ENCODE measurements around the gene STAB1. TPM values are rescaled to one million over a fixed set of nuclear protein-coding genes. Genes with fewer than 3 reads are reported as not detected.

Gene STAB1
- total RNA-seq, 1 donor from 2014 or later, result 0.07 TPM

DNA sequence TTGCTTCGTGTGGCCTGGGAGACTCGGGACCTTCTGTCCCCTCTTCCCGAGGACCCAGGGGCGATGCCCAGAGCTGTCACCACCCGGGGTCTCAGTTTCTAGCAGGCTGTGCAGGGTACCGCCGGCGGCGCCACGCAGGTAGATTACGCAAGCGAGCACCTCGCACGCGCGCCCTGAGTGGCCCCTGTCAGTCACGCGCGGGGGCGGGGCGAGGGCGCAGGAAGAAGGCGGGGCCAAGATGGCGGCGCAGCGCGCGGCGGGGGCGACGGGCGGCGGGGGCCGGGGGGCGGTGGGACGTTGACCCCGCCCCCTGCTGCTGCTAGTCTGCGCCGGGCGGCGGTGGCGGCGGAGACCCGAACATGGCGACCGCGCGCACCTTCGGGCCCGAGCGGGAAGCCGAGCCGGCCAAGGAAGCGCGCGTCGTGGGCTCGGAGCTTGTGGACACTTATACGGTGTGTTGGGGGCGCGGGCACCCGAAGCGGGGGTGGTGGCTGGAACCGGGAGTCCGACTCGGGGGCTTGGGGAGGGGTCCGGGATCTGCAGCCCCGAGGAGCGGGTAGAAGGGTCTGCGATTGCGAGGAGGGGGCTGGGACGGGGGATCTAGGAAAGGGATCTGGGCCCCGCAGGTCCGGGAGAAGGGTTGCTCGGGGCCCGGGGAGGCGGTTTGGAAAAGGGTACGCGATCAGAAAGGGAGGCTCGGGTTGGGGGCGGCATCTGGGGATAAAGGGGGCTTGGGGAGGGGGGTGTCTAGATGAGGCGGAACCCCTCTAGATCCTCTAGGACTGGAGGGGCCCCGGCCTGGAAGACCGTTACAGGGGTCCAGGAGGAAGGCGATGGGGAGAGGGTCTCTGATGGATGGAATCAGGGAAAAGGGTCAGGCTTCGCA lies 39.6 kb upstream of the STAB1 start, which contains the start of gene NISCH:
NISCH (plus strand) TSS at position 322 of the 886 bp plus-strand sequence; CDS start at position 360, 38 bp downstream.
- no peaks in the 10 kb centered on the region for H3K9me3 Mint-ChIP-seq
- peak within 1 kb of the TSS; percentile 89 for H3K27ac Mint-ChIP-seq
- H3K4me1 Mint-ChIP-seq, result peaks cover 28% of the 10 kb centered on the region
- peak; percentile 100 for DNase-seq
- H3K4me3 Mint-ChIP-seq, result peak within 1 kb of the TSS; percentile 99
- intact Hi-C loops (cut with micrococcal nuclease), result loop anchor here (2.0 to 10.0 kb wide), 3 partner anchors 81 to 231 kb away; partner anchors contain the start of genes GNL3, PBRM1, TLR9 and UQCC5
- peaks cover 28% of the 10 kb centered on the region for H3K36me3 Mint-ChIP-seq (ENCODE audit: low read depth)
- no peaks in the 10 kb centered on the region for H3K27me3 Mint-ChIP-seq

DNA sequence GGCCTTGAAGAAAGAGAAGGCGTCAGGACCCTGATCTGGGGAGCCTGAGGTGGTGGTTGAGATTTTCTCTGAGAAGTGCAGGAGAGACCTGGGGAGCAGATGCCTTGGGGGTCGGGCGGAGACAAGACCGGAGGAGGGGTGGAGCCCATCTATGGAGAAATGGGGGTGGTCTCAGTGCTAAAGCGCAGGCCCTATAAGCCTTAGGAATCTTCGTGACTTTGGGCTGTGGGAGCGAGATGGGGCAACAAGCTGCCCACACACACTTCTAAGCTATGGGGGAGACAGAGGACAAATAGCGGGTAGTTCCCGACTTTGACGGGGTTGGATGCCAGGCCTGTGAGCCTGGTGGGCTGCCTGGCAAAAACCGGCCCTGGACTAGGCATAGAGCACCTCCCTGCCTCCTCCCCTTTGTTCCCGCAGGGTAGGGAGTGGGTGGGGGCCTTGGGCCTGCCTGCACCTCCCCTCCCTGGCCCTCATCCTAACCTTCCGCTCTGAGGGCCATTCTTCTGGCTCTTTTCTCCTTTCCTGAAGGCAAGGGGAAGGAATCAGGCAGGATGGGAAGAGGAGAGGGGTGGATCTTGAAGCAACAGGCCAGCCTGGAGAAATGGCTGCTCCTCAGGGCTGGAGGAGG lies 38.9 kb upstream of the STAB1 start:
- DNase-seq, result peak; percentile 66

DNA sequence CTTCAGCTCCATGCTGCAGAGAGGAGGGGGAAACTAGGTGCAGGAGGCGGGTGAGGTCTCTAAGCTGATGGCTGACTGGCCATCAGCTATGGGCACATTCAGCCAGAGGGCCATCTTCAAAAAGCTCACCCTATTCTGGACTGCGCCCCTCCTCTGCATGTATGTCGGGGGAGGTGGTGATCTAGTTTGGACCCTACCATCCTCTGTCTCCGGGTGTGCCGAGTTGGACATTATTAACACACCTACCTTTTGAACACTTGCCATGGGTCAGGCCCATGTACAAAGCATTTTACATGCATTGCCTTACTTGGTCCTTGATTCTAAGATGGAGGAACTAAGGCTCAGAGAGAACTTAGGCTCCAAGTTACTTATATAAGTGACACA lies 38.3 kb upstream of the STAB1 start:
- H3K36me3 Mint-ChIP-seq (ENCODE audit: low read depth), result peaks cover 31% of the 10 kb centered on the region
- H3K4me1 Mint-ChIP-seq, result peaks cover 28% of the 10 kb centered on the region
- peak overlapping the region; percentile 89 for H3K27ac Mint-ChIP-seq
- DNase-seq, result no peak
- H3K9me3 Mint-ChIP-seq, result no peaks in the 10 kb centered on the region
- no peaks in the 10 kb centered on the region for H3K27me3 Mint-ChIP-seq
- intact Hi-C loops (cut with micrococcal nuclease), result loop anchor here (2.0 to 10.0 kb wide), 3 partner anchors 80 to 232 kb away; partner anchors contain the start of genes GNL3, PBRM1, TLR9 and UQCC5
- H3K4me3 Mint-ChIP-seq, result peak overlapping the region; percentile 99

More for the DNA sequence above, 38.9 kb upstream of the STAB1 start:
- peaks cover 30% of the 10 kb centered on the region for H3K36me3 Mint-ChIP-seq (ENCODE audit: low read depth)
- H3K4me1 Mint-ChIP-seq, result peaks cover 28% of the 10 kb centered on the region
- intact Hi-C loops (cut with micrococcal nuclease), result loop anchor here (2.0 to 10.0 kb wide), 3 partner anchors 81 to 231 kb away; partner anchors contain the start of genes GNL3, PBRM1, TLR9 and UQCC5
- H3K4me3 Mint-ChIP-seq, result peak overlapping the region; percentile 99
- peak overlapping the region; percentile 89 for H3K27ac Mint-ChIP-seq
- H3K27me3 Mint-ChIP-seq, result no peaks in the 10 kb centered on the region
- H3K9me3 Mint-ChIP-seq, result no peaks in the 10 kb centered on the region

DNA sequence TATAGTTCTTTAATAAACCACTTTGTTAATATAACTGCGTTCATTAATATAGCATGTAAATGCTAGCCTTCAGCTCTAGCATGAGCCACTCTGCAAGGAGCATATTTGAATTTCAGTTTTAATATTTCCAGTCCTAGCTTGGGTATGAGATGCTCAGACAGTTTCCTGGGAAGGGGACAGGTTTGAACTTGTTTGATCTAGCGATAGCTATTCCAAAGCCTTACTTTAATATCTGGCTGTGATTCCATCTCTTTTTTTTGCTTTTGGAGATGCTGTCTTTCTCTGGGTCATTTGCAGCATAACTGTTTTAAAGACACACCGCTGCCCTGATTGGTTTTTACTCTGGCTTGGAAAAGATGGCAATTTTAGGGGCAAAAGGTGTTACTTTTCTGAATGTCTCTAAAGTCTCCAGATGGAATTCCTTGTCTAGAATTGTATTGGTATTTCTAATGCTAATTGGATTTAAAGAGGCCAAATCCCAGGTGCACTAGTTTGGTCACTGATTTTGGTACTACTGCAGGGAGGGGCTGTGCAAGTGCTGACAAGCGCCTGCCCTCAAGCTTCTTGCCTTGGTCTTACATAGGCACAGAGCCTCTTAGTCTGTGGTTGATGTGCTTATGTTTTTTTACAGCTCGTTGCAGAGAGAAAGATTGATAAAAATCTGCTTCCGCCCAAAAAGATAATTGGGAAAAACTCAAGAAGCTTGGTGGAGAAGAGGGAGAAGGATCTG lies 36.9 kb upstream of the STAB1 start:
- peak overlapping the region; percentile 35 for H3K4me3 Mint-ChIP-seq
- no peak for DNase-seq
- H3K27me3 Mint-ChIP-seq, result no peaks in the 10 kb centered on the region
- intact Hi-C loops (cut with micrococcal nuclease), result loop anchor here (10.0 kb wide), 2 partner anchors 227 to 233 kb away; partner anchors contain the start of genes GNL3, PBRM1 and TLR9
- no peaks in the 10 kb centered on the region for H3K9me3 Mint-ChIP-seq
- H3K27ac Mint-ChIP-seq, result no peak overlapping the region
- H3K36me3 Mint-ChIP-seq (ENCODE audit: low read depth), result peaks cover 40% of the 10 kb centered on the region
- peaks cover 31% of the 10 kb centered on the region for H3K4me1 Mint-ChIP-seq

DNA sequence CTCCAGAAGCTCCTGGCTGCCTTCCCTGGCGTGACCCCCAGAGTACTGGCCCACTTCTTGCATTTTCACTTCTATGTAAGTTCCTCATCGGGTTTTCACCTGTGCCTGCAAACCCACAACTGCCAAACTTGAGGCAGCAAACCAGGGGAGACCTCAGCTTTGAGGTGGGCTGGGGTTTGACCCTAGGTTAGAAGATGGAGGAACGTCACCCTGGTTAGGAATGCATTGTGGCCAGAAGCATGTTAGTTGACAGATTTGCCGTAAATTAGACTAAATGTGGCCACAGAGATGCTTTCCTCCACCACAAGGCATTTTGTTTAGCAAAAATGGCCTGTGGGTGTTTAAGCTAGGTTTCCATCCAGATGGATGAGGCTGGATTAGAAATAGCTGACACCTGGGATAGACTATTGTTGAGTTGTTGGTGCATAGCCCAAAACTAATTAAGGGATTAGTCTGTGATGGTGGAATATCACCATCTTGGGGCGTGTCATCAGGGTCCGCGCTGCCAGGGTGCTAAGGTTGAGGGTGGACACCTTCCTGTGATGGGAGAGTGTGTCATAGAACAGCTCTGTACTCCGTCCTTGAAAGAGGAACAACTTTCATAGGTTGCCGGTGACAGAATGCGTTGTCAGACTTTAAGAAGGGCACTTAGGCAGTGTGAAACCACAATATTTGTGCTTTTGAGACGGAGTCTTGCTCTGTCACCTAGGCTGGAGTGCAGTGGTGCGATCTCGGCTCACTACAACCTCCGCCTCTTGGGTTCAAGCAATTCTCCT lies 36.2 kb upstream of the STAB1 start:
- intact Hi-C loops (cut with micrococcal nuclease), result loop anchor here (10.0 kb wide), 2 partner anchors 226 to 234 kb away; partner anchors contain the start of genes GNL3, PBRM1 and TLR9
- Mint-ChIP-seq H3K9me3 (no peaks in the 10 kb centered on the region), H3K4me3 (no peak overlapping the region), H3K27me3 (no peaks in the 10 kb centered on the region), H3K36me3 (ENCODE audit: low read depth) (peaks cover 43% of the 10 kb centered on the region), H3K27ac (no peak overlapping the region), H3K4me1 (peaks cover 27% of the 10 kb centered on the region)
- no peak for DNase-seq

DNA sequence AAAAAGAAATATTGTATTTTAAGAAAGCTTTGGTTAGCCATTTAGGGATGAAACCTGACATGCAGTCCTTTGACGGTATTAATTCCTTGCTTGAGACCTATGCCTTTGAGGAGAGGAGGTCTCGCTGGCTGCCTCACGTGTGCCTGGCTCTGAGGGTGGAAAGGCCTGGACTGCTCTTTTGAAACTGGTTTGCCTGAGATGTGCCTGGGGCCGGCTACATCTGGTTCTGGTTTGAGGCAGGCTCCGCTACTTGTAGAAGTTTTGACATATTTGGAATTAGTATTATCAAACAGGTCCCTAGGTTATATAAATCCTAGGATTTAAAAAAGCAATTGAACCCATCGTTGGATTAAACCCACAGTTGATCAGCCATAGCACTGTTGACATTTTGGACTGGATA lies 33.3 kb upstream of the STAB1 start:
- DNase-seq, result no peak
- H3K27ac Mint-ChIP-seq, result no peak overlapping the region
- H3K36me3 Mint-ChIP-seq (ENCODE audit: low read depth), result peaks cover 51% of the 10 kb centered on the region
- H3K9me3 Mint-ChIP-seq, result no peaks in the 10 kb centered on the region
- H3K4me1 Mint-ChIP-seq, result peaks cover 11% of the 10 kb centered on the region
- intact Hi-C loops (cut with micrococcal nuclease), result no loop called here
- H3K27me3 Mint-ChIP-seq, result no peaks in the 10 kb centered on the region
- no peak overlapping the region for H3K4me3 Mint-ChIP-seq

DNA sequence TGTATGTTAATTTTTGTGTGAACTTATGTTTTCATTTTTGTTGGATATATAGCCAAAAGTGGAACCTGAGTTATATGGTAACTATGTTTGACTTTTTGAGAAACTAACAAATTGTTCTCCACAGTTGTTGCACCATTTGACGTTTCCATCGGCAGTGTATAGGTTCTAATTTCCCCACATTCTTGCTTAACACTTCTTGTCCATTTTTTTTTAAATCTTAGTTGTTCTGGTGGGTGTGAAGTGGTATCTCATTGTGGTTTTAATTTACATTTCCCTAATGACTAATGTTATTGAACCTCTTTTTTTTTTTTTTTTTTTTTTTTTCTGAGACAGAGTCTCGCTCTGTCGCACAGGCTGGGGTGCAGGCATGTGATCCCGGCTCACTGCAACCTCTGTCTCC lies 31.7 kb upstream of the STAB1 start:
- H3K9me3 Mint-ChIP-seq, result no peaks in the 10 kb centered on the region
- H3K27me3 Mint-ChIP-seq, result no peaks in the 10 kb centered on the region
- peaks cover 41% of the 10 kb centered on the region for H3K36me3 Mint-ChIP-seq (ENCODE audit: low read depth)
- DNase-seq, result no peak
- peaks cover 6% of the 10 kb centered on the region for H3K4me1 Mint-ChIP-seq
- intact Hi-C loops (cut with micrococcal nuclease), result no loop called here
- H3K27ac Mint-ChIP-seq, result no peak overlapping the region
- H3K4me3 Mint-ChIP-seq, result no peak overlapping the region

DNA sequence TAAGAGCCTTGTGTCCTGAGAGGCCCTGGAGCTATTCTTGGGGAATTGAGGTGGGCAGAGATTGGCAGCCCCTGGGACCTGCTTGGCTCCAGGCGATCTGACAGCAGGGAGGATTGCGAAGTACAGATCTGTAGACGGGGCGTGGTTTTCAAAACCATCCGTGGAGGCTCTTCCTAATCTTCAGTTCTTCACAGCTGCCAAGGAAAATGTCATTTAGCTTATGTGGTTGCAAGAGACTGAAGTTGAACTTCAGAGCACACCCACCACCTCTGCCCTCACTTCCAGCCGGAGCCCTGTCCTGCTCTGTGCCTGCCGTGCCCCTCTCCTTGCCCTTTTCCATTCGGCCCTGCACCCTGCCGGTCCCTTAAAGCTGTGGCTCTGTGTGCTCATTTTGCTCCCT lies 26.8 kb upstream of the STAB1 start:
- H3K36me3 Mint-ChIP-seq (ENCODE audit: low read depth), result peaks cover 25% of the 10 kb centered on the region
- H3K9me3 Mint-ChIP-seq, result no peaks in the 10 kb centered on the region
- H3K4me1 Mint-ChIP-seq, result peaks cover 4% of the 10 kb centered on the region
- H3K4me3 Mint-ChIP-seq, result no peak overlapping the region
- H3K27ac Mint-ChIP-seq, result no peak overlapping the region
- H3K27me3 Mint-ChIP-seq, result no peaks in the 10 kb centered on the region
- no peak for DNase-seq
- intact Hi-C loops (cut with micrococcal nuclease), result no loop called here

DNA sequence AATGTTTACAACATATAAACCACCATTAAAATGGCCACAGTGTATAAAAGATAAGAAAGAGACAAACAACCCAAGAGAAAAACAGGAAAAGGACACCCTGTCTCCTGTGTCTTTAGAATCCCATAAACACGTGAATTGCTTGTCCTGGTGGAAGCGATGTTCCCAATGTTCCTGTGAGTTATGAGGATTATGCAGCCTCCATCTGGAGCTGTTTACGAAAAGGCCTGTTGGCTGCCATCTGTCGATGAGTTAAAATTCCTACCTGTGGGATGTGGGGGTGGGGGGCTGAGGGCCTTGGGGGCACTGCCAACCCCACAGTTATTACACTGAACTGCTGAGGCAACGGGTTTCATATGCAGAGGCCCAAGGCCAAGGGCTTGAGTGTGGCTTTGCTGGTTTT lies 26.1 kb upstream of the STAB1 start:
- intact Hi-C loops (cut with micrococcal nuclease), result no loop called here
- no peak overlapping the region for H3K4me3 Mint-ChIP-seq
- no peaks in the 10 kb centered on the region for H3K27me3 Mint-ChIP-seq
- H3K36me3 Mint-ChIP-seq (ENCODE audit: low read depth), result peaks cover 30% of the 10 kb centered on the region
- no peak for DNase-seq
- peaks cover 4% of the 10 kb centered on the region for H3K4me1 Mint-ChIP-seq
- no peaks in the 10 kb centered on the region for H3K9me3 Mint-ChIP-seq
- no peak overlapping the region for H3K27ac Mint-ChIP-seq

DNA sequence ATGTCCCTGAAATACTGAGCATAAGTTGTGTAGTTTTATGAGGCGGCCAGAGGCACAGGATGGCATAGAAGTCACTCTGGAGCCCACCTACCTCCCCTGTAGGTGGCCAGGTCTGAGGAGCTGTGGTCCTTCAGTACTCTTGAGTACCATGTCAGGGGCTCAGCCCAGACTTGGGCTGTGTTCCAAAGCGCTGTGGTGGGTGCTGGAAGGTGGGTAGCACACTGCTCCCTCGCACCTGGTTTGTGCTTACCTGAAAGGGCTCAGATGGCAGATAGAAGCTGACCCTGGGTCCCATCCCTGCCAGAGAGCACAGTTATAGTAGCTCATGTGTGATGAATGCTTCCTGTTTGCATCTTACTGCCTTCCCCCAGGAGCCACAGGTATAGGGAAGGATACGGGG lies 24.2 kb upstream of the STAB1 start:
- Mint-ChIP-seq H3K4me3 (no peak overlapping the region), H3K27ac (no peak overlapping the region), H3K36me3 (ENCODE audit: low read depth) (peaks cover 34% of the 10 kb centered on the region), H3K27me3 (no peaks in the 10 kb centered on the region), H3K9me3 (no peaks in the 10 kb centered on the region), H3K4me1 (peaks cover 4% of the 10 kb centered on the region)
- DNase-seq, result no peak
- intact Hi-C loops (cut with micrococcal nuclease), result no loop called here

DNA sequence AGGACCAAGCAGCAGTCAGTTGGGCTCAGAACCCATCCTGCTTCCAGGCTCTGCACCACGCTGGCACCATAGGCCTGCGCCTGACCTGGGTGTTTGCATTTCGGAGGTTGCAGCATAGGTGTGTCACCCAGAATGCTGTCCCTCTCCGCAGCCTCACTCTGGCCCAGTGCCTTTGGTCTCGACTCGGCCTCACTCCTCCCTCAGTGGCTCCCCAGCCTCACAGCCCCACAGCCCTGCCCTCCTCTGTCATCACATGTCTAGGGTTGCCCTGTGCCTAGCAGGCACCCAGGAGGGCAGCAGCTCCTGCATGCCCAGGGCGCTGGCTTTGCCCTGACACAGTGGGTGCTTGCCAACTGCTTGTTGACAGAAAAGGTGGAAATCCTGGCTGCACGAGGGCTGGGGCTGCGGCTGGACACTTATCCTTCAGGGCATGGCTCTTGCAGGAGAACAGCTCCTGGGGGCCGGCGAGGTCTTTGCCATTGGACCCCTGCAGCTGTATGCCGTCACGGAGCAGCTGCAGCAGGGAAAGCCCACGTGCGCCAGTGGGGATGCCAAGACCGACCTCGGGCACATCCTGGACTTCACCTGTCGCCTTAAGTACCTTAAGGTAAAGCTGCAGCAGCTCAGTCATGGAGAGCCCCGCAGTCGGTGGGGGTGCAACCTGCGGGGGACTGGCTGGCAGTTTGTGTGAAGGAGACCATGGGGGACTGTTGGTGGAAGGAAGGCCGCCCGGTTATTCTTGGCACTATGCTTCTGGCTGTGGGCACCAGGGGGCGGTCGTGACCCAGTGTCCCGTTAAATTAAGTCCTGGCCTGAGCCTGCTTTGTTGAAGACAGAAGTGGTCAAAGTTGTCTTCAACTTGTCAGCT lies 23.5 kb upstream of the STAB1 start:
- peaks cover 4% of the 10 kb centered on the region for H3K4me1 Mint-ChIP-seq
- peak; percentile 75 for DNase-seq
- H3K4me3 Mint-ChIP-seq, result no peak overlapping the region

DNA sequence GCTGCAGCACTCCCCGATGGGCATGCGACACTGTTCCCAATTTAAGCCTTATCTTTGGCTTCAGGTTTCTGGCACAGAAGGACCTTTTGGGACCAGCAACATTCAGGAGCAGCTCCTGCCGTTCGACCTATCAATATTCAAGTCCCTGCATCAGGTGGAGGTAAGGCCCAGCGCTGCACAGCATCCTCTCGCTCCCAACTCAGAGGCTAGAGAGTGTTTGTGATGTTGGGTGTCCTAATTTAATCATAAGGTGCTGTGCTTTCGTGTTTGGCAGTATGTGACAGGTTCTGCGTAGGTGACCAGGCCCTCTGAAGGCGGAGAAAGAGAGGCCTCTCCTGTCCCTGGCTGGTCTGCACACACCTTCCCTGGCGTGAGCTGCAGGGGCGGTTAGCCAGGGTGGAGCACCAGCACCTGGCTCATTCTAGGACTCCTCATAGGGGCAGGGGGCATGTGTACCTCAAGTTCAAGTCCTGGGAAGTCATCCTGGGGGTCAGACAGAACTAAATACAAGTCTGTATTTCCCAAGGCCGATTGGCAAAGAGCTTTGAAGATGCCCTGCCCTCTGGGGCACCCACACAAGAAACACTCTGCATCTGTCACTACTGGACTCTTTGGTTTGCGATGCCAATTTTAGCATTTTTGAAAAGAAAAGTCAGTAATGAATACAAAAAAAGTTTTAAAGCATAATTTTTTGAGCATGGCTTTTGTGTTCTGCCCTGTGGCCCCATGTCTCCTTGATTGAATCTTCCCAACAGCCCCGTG lies 22.7 kb upstream of the STAB1 start:
- Mint-ChIP-seq H3K4me3 (no peak overlapping the region), H3K36me3 (ENCODE audit: low read depth) (peaks cover 39% of the 10 kb centered on the region), H3K4me1 (peaks cover 4% of the 10 kb centered on the region), H3K27me3 (no peaks in the 10 kb centered on the region), H3K9me3 (no peaks in the 10 kb centered on the region), H3K27ac (no peak overlapping the region)
- DNase-seq, result no peak
- intact Hi-C loops (cut with micrococcal nuclease), result no loop called here

More for the DNA sequence above, 23.5 kb upstream of the STAB1 start:
- H3K36me3 Mint-ChIP-seq (ENCODE audit: low read depth), result peaks cover 35% of the 10 kb centered on the region
- intact Hi-C loops (cut with micrococcal nuclease), result no loop called here
- H3K27me3 Mint-ChIP-seq, result no peaks in the 10 kb centered on the region
- no peaks in the 10 kb centered on the region for H3K9me3 Mint-ChIP-seq
- no peak overlapping the region for H3K27ac Mint-ChIP-seq
